Epithelial cell of esophagus (primary cell): Measurements from ENCODE around the gene SGTA.

ENCODE experiments used
- DNase-seq: peaks from one replicate; pipeline ENCODE4 v3.0.0; 2010; ENCODE audit warnings: low read depth
- H3K4me3 ChIP-seq: 2 replicates; pipeline ENCODE4 v1.5.1; 2011; ENCODE audit warnings: mild to moderate bottlenecking, low read length, control low read depth
- CTCF ChIP-seq: IDR thresholded peaks from 2 replicates; pipeline ENCODE4 v1.5.1; 2011; ENCODE audit warnings: low read depth, mild to moderate bottlenecking, low read length, control low read depth, inconsistent platforms; ENCODE audit not compliant: insufficient read depth; ENCODE audit errors: missing control alignments

The SGTA gene

GRCh38 chr19:2808129-2808941 lies 25.3 kb upstream of the SGTA start:
- DNase-seq, result no peak
- TF ChIP-seq CTCF, result no peak
- H3K4me3 ChIP-seq, result no peak overlapping the region

GRCh38 chr19:2807379-2808128 lies 24.5 kb upstream of the SGTA start:
- no peak for DNase-seq
- no peak overlapping the region for H3K4me3 ChIP-seq
- TF ChIP-seq CTCF, result no peak

GRCh38 chr19:2806736-2807378 lies 23.8 kb upstream of the SGTA start:
- H3K4me3 ChIP-seq, result no peak overlapping the region
- no peak for TF ChIP-seq CTCF
- DNase-seq, result no peak

- no peak for DNase-seq
- H3K4me3 ChIP-seq, result no peak overlapping the region
- no peak for TF ChIP-seq CTCF
Measured at GRCh38 chr19:2805991-2806649, 23.0 kb upstream of the SGTA start.

GRCh38 chr19:2805261-2805900 lies 22.3 kb upstream of the SGTA start:
- DNase-seq, result no peak
- TF ChIP-seq CTCF, result no peak
- no peak overlapping the region for H3K4me3 ChIP-seq
